SU-DHL-6 (cell line): ENCODE data around the gene SOAT2.

Experiments
- H2AFZ ChIP-seq: fragments of 200-600 bp; sonication (generic); 2 replicates; pipeline ENCODE4 v1.6.1; 2014; ENCODE audit warnings: low read depth, mild to moderate bottlenecking, moderate library complexity, mixed read lengths, antibody characterized with exemption, low read length; ENCODE audit not compliant: severe bottlenecking
- H3F3A ChIP-seq: fragments of 200-600 bp; shearing (Covaris generic); 2 replicates; pipeline ENCODE4 v1.6.0; 2016; ENCODE audit warnings: antibody characterized with exemption, mild to moderate bottlenecking; ENCODE audit not compliant: insufficient read depth
- H3K27ac ChIP-seq: fragments of 200-600 bp; sonication (generic); 2 replicates; pipeline ENCODE4 v1.5.1; 2016; ENCODE audit warnings: low read depth, mild to moderate bottlenecking, low read length, moderate library complexity, mixed read lengths
- H3K27me3 ChIP-seq: fragments of 200-600 bp; sonication (generic), shearing (Covaris generic); 2 replicates; pipeline ENCODE4 v1.6.0; 2014; ENCODE audit warnings: mild to moderate bottlenecking, low read length
- H3K36me3 ChIP-seq: fragments of 200-600 bp; sonication (generic); 2 replicates; pipeline ENCODE4 v1.6.1; 2014; ENCODE audit warnings: mild to moderate bottlenecking, low read length, mixed read lengths
- H3K4me2 ChIP-seq: fragments of 300-600, 200-600 bp; shearing (Covaris generic), sonication (generic); 2 replicates; pipeline ENCODE4 v1.6.0; 2014; ENCODE audit warnings: low read length, low read depth, mild to moderate bottlenecking; ENCODE audit not compliant: poor library complexity, severe bottlenecking
- H3K4me3 ChIP-seq: fragments of 200-600 bp; sonication (generic); 2 replicates; pipeline ENCODE4 v1.5.1; 2014; ENCODE audit warnings: antibody characterized with exemption, low read length, mild to moderate bottlenecking, mixed read lengths; ENCODE audit not compliant: insufficient read depth, poor library complexity, severe bottlenecking
- H3K79me2 ChIP-seq: fragments of 200-600 bp; sonication (generic); 2 replicates; pipeline ENCODE4 v1.6.1; 2014; ENCODE audit warnings: mild to moderate bottlenecking, low read length, moderate library complexity; ENCODE audit not compliant: insufficient read depth
- H3K9ac ChIP-seq: fragments of 200-600 bp; sonication (generic); 2 replicates; pipeline ENCODE4 v1.7.0; 2014; ENCODE audit warnings: mild to moderate bottlenecking, low read length
- H3K9me2 ChIP-seq: fragments of 200-600 bp; sonication (generic); replicated peaks from 2 replicates; pipeline ENCODE4 v1.6.1; 2014; ENCODE audit warnings: low read length; ENCODE audit not compliant: insufficient read depth
- H3K9me3 ChIP-seq: fragments of 200-600 bp; sonication (generic); 2 replicates; pipeline ENCODE4 v1.6.1; 2014; ENCODE audit warnings: low read length, mixed read lengths; ENCODE audit not compliant: insufficient read depth
- H4K20me1 ChIP-seq: fragments of 200-600 bp; sonication (generic); 2 replicates; pipeline ENCODE4 v1.6.1; 2014; ENCODE audit warnings: low read depth, mild to moderate bottlenecking, antibody characterized with exemption, low read length, moderate library complexity, mixed read lengths
- EZH2phosphoT487 ChIP-seq: fragments of 200-600 bp; sonication (generic), shearing (Covaris generic); conservative IDR thresholded peaks from 2 replicates; pipeline ENCODE4 v1.6.1; 2018; ENCODE audit warnings: mild to moderate bottlenecking, antibody characterized with exemption, low read length, moderate library complexity, mixed read lengths
- TF ChIP-seq, protein P1 (sequence below): fragments of 200-600 bp; sonication (generic); IDR thresholded peaks from one replicate; pipeline ENCODE4 v1.5.1; 2017; ENCODE audit warnings: antibody characterized with exemption, mild to moderate bottlenecking, low read length, moderate library complexity; ENCODE audit not compliant: insufficient read depth, poor library complexity, severe bottlenecking

SOAT2 gene

DNA sequence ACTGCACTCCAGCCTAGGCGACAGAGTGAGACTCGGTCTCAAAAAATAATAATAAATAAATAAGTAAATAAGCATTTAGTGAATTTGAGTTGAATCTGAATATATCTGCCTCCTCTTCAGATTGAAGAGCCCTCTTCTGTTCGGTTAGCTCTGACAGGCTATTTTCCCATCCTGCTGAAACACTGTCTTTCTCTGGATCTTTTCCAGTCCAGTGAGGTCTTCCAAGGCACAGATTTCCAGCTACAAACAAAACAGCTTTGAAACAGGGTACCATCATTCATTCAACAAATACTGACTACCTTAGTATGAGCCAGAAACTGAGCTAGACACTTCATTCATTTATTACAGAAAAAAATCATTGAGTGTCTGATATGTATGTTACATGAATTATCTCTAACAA, 16.9 kb upstream of the SOAT2 start:
- no peaks in the 10 kb centered on the region for H3K36me3 ChIP-seq
- H3K27ac ChIP-seq, result no peak overlapping the region
- H3K9me2 ChIP-seq, result no peaks in the 10 kb centered on the region
- no peaks in the 10 kb centered on the region for H3K79me2 ChIP-seq
- H2AFZ ChIP-seq, result no peak overlapping the region
- no peak overlapping the region for H3K4me3 ChIP-seq
- no peaks in the 10 kb centered on the region for H4K20me1 ChIP-seq
- no peaks in the 10 kb centered on the region for H3F3A ChIP-seq
- H3K9ac ChIP-seq, result no peak overlapping the region
- TF ChIP-seq, protein P1, sequence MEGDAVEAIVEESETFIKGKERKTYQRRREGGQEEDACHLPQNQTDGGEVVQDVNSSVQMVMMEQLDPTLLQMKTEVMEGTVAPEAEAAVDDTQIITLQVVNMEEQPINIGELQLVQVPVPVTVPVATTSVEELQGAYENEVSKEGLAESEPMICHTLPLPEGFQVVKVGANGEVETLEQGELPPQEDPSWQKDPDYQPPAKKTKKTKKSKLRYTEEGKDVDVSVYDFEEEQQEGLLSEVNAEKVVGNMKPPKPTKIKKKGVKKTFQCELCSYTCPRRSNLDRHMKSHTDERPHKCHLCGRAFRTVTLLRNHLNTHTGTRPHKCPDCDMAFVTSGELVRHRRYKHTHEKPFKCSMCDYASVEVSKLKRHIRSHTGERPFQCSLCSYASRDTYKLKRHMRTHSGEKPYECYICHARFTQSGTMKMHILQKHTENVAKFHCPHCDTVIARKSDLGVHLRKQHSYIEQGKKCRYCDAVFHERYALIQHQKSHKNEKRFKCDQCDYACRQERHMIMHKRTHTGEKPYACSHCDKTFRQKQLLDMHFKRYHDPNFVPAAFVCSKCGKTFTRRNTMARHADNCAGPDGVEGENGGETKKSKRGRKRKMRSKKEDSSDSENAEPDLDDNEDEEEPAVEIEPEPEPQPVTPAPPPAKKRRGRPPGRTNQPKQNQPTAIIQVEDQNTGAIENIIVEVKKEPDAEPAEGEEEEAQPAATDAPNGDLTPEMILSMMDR, result no peak
- TF ChIP-seq EZH2phosphoT487, result no peak
- H3K27me3 ChIP-seq, result no peaks in the 10 kb centered on the region
- H3K9me3 ChIP-seq, result no peaks in the 10 kb centered on the region
- no peak overlapping the region for H3K4me2 ChIP-seq

DNA sequence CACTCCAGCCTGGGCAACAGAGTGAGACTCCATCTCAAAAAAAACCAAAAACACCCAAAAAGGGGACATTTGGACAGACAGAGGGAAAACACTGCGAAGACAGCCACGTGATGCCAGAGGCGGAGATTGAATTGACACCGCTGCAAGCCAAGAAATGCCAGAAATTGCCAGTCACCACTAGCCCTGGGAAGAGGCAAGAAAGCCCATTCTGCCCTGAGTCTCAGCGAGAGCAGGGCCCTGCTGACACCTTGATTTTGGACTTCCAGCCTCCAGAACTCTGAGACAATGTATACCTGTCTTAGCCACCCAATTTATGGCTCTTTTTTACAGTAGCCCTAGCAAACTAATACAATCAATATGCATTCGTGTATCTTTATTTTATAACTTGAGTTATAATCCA, 13.2 kb upstream of the SOAT2 start:
- Histone ChIP-seq H3K36me3 (no peaks in the 10 kb centered on the region), H2AFZ (no peak overlapping the region), H3K27me3 (no peaks in the 10 kb centered on the region)

DNA sequence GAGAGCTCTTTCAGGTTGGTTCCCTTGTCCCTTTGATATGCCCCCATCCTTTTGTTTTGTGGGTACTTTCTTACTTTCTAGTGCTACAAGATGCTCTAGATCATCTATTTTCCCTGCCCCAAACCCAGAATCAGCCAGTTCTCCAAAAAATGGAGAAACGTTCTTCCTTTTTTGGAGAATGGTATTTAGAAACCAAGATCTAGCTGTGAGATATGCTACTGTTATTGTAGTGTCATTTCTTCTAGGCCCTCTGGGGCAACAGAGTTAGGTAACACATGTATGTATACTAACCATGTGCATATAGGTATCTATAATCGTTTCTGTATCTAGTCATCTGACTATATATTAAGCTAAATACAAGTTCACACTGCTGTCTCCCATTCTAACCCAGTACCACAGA, 12.7 kb upstream of the SOAT2 start:
- no peaks in the 10 kb centered on the region for H3K9me2 ChIP-seq
- H3K27me3 ChIP-seq, result no peaks in the 10 kb centered on the region
- H4K20me1 ChIP-seq, result no peaks in the 10 kb centered on the region
- H3K79me2 ChIP-seq, result no peaks in the 10 kb centered on the region
- H3K4me2 ChIP-seq, result no peak overlapping the region
- TF ChIP-seq, protein P1, result no peak
- no peak for TF ChIP-seq EZH2phosphoT487
- no peak overlapping the region for H3K27ac ChIP-seq
- no peak overlapping the region for H2AFZ ChIP-seq
- no peaks in the 10 kb centered on the region for H3K9me3 ChIP-seq
- no peaks in the 10 kb centered on the region for H3F3A ChIP-seq
- no peaks in the 10 kb centered on the region for H3K36me3 ChIP-seq
- no peak overlapping the region for H3K9ac ChIP-seq
- no peak overlapping the region for H3K4me3 ChIP-seq

More for the DNA sequence above, 13.2 kb upstream of the SOAT2 start:
- Histone ChIP-seq H3K9me3 (no peaks in the 10 kb centered on the region), H3K4me2 (no peak overlapping the region), H3K9ac (no peak overlapping the region), H3K9me2 (no peaks in the 10 kb centered on the region), H3F3A (no peaks in the 10 kb centered on the region), H3K27ac (no peak overlapping the region), H4K20me1 (no peaks in the 10 kb centered on the region), H3K4me3 (no peak overlapping the region), H3K79me2 (no peaks in the 10 kb centered on the region)
- TF ChIP-seq, protein P1, result no peak
- no peak for TF ChIP-seq EZH2phosphoT487
